HG02973 (cell line): ENCODE data around the gene INPP5J.
"Not testable (repeated sequence)": the region's sequence is repeated elsewhere in the genome, so short reads cannot be mapped to it uniquely, and the experiment has no call there.

Experiments used
- ATAC-seq: cut with Tn5 transposase; IDR thresholded peaks from one replicate; pipeline ENCODE4 v1.9.1; 2021; ENCODE audit warnings: moderate library complexity; ENCODE audit not compliant: unreplicated experiment

Gene INPP5J

GRCh38 chr22:31143038-31143437 lies 20.3 kb downstream of the INPP5J start:
- ATAC-seq, result no peak

GRCh38 chr22:31143537-31143936 lies 20.8 kb downstream of the INPP5J start:
- no peak for ATAC-seq

- no peak for ATAC-seq
These were observed 21.5 kb downstream of the INPP5J start for GRCh38 chr22:31144223-31144622.

- ATAC-seq, result no peak
These were observed 25.7 kb downstream of the INPP5J start for GRCh38 chr22:31148488-31148887.

- ATAC-seq, result no peak
These were observed 26.3 kb downstream of the INPP5J start for GRCh38 chr22:31148953-31149627.

GRCh38 chr22:31150615-31151014 lies 27.8 kb downstream of the INPP5J start:
- no peak for ATAC-seq

- ATAC-seq, result no peak
These were observed 29.1 kb downstream of the INPP5J start for GRCh38 chr22:31151872-31152271.

- no peak for ATAC-seq
These were observed 30.6 kb downstream of the INPP5J start for GRCh38 chr22:31153357-31153756.

- no peak for ATAC-seq
These were observed 32.2 kb downstream of the INPP5J start for GRCh38 chr22:31154975-31155374.

GRCh38 chr22:31155422-31155821 lies 32.7 kb downstream of the INPP5J start:
- ATAC-seq, result no peak

GRCh38 chr22:31160328-31160978 lies 37.7 kb downstream of the INPP5J start:
- peak; percentile 18 for ATAC-seq

GRCh38 chr22:31161386-31161785 lies 38.6 kb downstream of the INPP5J start:
- ATAC-seq, result no peak

- ATAC-seq, result no peak
These were observed 39.4 kb downstream of the INPP5J start for GRCh38 chr22:31162015-31162765.

- ATAC-seq, result no peak
These were observed 48.2 kb downstream of the INPP5J start for GRCh38 chr22:31170971-31171370.

GRCh38 chr22:31171734-31172133 lies 49.0 kb downstream of the INPP5J start:
- not testable (repeated sequence) for ATAC-seq

- ATAC-seq, result no peak
These were observed 50.8 kb downstream of the INPP5J start for GRCh38 chr22:31173386-31174145.

- no peak for ATAC-seq
These were observed 54.2 kb downstream of the INPP5J start for GRCh38 chr22:31176923-31177322.

GRCh38 chr22:31177420-31178162 lies 54.8 kb downstream of the INPP5J start:
- no peak for ATAC-seq

GRCh38 chr22:31178859-31179258 lies 56.1 kb downstream of the INPP5J start:
- no peak for ATAC-seq

- ATAC-seq, result no peak
These were observed 56.6 kb downstream of the INPP5J start for GRCh38 chr22:31179345-31179744.

- no peak for ATAC-seq
These were observed 61.2 kb downstream of the INPP5J start for GRCh38 chr22:31184015-31184414.
